ENCODE results near the gene CYSTM1.

CYSTM1 gene

GRCh38 chr5:140236891-140237598 lies 62.1 kb downstream of the CYSTM1 start:
- DNase-seq (ENCODE audit: low spot score), result no peak

DNA sequence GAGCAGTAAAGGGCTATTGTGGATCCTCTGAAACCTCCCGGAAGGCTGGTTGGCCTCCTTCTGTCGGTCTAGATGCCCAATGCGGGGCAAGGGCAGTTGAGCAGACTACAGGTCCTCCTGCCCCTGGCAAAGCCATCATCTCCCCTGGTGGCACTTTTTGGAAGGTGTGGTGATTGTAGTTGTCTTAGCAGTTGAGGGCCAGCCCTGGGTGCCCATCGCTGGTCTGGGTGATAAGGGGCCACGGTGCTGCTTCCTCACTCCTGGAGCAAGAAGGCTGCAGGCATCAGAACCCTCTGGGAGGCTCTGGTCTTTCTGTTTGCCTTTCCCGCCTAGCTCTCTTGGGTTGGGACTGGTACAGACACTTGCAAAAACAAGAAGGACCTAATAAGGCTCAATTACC lies 63.8 kb downstream of the CYSTM1 start:
- DNase-seq (ENCODE audit: low spot score), result no peak

DNA sequence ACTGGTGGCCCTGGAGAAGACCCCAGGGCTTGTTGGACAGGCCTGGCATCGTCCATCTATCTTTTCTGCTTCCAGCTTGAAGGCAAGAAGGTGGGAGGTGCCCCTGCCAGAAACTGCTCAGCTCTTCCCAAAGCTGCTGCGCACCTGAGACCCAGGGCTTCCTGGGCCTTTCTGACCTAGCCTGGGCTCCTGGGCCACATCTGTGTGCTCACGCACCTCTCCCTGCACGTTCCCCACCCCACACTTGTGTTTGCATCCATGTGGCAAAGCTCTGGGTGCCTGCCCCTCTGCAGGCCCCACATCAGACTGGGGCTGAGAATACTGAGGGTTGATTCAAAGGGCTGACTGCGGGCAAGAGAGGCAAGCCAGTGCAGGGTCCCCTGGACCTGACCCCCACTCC lies 64.5 kb downstream of the CYSTM1 start:
- no peak for DNase-seq (ENCODE audit: low spot score)

DNA sequence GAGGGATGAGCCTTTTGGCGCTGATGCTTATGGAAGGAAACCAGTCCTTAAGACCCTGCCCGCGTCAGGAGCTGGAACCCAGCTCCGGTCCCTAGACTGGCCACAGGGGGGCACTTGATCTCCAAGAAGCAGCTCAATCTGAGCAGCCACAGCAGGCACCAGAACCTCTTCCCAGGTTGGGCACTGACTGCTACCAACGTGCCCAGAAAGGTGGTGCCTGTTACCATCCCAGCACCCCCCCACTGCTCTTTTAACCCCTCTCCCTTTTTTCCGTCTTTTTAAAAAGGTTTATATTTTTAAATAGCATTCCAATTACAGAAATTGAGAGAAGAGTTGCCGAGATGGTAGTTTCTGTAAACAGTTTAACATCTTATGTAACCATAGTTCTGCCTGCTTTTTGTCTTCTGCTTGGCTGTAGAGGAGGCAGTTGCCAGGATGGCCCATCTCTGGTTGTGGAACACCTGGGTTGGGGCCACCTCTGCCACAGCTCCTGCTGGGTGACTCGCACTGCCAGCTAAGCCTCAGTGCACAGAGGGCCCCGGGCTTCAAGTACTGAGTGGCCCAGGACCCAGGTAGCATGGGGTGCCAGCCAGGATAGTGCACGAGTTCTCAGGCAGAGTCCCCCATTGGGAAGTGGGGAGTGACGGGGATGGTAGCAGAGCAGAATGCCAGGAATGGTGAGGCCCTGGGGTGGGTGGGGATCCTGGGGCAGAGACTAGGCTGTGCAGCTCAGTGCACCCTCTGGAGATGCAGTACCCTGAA lies 65.1 kb downstream of the CYSTM1 start:
- DNase-seq (ENCODE audit: low spot score), result peak; percentile 81

- DNase-seq (ENCODE audit: low spot score), result peak; percentile 96
Observed at GRCh38 chr5:140240987-140241706, 66.2 kb downstream of the CYSTM1 start.

DNA sequence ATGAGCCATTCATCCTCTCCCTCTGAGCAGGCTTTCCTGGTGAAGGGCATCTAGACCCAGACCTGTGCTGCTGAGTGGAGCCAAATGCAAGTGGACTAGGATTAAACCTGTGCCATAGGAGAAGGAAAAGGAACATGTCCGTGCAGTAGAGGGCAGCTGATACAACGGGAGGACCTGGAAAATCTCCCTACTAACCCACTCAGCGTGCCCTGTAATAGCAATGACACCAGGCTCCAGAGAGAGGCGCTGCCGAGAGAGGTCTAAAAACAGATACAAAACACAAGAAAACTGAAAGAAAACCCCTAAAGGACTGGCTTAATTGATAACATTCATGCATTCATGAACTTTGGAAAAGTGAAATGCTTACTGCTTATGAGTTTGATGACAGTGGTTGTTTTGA lies 67.1 kb downstream of the CYSTM1 start:
- no peak for DNase-seq (ENCODE audit: low spot score)

DNA sequence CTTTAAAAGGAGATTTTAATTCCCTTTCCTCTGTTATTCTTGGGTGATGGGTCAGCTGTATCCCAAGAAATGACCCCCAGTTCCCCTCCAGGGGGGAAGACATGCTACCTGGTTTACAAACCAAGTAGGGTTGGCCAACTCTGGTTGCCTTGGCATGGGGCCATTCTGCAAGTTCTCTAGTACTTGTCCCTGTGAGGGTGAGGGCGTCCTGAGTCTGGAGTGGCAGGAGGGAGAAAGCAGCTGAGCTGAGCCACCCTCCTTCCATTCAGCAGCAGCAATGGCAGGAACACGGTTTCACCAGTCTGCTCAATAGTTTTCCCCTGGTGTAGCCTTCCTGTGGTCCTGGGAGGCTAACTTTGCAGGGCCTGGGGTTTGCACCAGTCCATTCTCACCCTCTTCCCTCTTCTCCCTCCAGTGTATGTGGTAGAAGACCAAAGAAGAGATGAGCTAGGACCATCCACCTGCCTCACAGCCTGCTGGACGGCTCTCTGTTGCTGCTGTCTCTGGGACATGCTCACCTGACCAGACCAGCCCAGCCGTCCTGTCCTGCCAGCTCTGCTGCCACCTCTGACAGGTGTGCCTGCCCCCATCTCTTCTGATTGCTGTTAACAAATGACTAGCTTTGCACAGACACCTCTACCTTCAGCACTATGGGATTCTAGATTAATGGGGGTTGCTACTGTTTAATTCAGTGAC lies 68.0 kb downstream of the CYSTM1 start:
- no peak for DNase-seq (ENCODE audit: low spot score)

DNA sequence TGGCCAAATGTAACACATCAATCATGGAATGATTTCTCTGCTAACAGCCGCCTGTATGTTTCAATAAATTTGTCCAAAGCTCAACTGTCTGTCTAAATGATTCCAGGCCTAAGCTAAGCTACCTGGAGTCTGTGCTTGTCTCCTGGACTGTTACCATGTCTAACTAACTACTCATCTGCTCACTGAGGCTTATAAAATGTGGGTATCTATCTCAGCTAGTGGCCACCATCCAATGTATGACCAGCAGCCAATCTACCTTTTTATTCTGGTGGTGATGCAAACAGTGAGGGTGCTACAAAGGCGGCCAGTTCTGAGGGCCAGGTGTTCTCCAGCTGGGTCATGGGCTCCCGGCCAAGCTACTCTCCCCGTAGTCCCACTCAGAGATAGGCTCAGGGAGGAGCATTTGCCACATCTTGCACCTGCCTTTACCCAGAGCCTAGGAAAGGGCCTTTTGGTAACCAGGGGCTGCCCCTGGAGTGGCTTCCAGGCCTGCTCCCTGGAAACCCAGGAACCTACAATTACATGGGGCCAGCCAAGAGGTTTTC lies 68.8 kb downstream of the CYSTM1 start:
- DNase-seq (ENCODE audit: low spot score), result no peak

DNA sequence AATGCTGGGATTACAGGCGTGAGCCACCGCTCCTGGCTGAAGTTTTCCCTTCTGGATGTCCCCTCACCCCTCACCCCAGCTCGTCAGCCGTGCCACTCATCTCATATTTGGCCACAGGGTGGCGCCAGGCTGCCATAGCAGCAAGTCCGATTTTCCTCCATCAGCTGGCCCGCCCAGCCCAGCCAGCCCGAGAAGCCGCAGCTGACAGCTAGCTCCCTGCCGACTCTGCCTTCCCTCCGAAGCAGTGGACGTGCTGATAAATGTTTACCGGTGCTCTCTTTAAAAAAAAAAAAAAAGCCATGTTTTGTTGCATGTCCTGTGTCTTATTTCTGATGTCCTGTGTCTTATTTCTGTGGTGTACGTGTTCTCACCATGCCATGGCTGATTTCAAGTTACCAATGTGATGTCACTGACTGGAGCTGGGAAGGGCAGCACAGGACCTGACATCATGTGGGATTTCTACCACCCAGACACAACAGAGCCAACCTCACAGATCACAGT lies 69.6 kb downstream of the CYSTM1 start:
- peak; percentile 97 for DNase-seq (ENCODE audit: low spot score)

DNA sequence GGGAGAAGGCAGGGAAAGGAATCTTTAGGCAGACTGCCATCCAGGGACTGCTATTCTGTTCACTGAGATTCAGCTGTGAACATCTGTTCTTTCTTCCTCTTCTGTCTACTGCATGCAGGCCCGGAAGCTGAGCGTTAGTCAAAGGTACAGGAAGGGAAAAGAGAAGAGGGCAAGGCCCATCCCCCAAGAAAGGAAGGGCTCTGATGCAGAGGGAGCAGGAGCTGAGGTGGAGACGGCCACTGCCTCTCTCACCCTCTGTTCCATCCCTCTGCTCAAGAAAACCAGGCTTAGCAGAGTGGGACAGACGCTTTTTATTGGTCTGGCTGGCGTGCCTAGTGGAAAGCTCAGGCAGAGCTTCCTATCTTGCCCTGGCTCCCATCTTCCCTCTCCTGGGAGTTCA lies 70.4 kb downstream of the CYSTM1 start:
- DNase-seq (ENCODE audit: low spot score), result no peak

DNA sequence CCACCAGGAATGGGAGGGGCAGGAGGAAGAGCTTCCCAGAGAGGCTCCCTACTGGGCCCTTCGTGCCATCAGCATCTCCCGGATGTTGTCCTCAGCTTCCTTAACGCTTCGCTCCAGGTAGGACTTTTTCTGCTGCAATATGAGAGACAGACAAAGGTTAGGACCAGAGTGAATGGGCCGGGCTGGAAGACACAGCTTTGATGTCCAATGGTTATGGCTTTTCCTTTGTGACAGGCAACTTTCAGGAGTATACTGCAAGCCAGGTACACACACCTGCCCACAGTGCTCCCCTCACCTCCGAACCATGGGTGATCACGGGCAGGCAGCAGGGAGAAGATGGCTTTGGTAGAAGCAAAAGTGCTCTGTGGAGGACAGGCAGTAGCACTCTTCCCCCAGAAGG lies 70.9 kb downstream of the CYSTM1 start:
- DNase-seq (ENCODE audit: low spot score), result no peak

DNA sequence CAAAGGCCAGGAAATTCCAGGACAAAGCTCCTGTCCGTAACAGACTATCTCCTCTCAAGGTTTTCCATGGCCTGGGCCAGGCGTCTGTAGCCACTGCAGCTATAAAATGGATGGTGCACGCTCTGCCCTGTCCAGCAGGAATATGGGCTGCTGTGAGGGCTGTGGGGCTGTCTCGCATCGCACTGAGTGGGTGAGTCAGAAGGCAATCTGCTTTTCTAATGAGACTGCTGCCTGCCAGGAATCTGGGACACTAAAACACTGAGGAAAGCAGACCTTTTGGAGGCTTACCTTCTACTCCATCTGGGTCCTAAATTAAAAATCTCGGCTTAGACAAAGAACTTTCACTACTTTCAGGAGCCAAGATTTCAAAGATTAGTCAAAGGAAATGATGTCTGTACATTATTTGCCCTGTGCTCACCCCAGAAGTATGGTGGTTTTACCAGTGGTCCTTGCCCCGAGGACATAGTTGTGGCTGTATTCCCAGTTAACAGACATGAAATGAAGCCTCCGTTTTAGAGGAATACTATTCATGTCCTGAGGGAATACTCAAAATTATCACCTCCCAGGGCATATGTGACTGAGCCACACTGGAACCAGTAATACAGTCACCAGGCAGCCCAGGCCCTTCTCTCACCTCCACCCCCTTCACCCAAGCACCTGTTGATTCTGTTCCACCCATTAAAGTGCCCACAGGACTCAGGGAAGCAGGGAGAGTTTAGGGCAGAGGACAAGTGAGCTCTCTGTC lies 71.6 kb downstream of the CYSTM1 start:
- DNase-seq (ENCODE audit: low spot score), result peak; percentile 73

- DNase-seq (ENCODE audit: low spot score), result no peak
Observed at GRCh38 chr5:140248414-140248813, 73.4 kb downstream of the CYSTM1 start.

GRCh38 chr5:140249536-140249935 lies 74.5 kb downstream of the CYSTM1 start:
- no peak for DNase-seq (ENCODE audit: low spot score)

- no peak for DNase-seq (ENCODE audit: low spot score)
Observed at GRCh38 chr5:140250386-140250785, 75.4 kb downstream of the CYSTM1 start.

DNA sequence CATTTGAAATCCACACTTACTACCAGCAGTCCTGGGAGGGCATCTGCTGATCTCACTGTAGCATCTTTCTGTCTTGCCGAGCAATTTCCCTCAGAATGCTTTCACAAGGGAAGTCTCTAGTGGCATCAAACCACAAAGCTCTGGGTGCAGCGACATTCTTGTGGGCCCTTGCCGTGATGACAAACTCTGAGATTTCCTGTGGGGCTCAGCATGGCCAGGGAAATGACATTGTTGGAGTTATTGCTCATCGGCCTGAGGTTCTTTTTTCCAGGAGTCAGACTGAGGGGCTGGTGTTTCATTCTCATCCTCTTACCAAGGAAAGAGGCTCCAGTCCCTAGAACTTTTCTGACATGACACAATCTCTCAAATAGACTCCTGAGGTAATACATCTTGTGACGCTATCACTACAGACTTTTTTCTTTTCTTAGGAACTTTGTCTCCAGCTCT lies 76.6 kb downstream of the CYSTM1 start:
- no peak for DNase-seq (ENCODE audit: low spot score)

DNA sequence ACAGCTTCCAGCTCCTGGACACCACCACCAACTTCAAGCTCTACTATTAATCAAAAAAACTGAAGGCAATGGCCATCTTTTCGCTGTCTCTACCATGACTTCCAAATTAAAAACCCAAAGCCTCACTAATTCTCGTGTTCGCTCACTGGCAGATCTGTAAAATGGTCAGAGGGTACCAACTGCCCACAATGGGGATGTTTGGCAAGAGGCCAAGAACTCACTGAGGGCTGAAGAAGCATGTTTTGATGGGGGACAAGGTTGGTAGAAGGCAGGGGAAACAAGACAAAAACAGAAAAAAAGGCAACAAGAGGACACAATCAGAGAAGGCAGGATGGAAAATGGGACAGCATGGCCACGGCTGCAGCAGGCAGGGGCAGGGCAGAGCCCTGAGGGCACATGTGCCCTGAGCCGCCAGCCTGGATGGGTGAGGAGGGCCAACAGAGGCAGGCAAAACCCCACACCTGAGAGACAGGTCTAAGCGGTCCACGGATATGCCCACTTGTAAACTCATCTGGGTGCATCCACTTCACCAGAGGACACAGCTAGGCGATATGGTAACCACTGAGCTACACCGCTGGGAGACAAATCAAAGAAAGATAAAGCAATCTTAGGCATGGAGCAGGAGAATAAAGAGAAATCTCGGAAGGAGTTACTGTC lies 77.6 kb downstream of the CYSTM1 start:
- DNase-seq (ENCODE audit: low spot score), result no peak

- no peak for DNase-seq (ENCODE audit: low spot score)
Observed at GRCh38 chr5:140253985-140254384, 79.0 kb downstream of the CYSTM1 start.

- DNase-seq (ENCODE audit: low spot score), result no peak
Observed at GRCh38 chr5:140255460-140256157, 80.6 kb downstream of the CYSTM1 start.

GRCh38 chr5:140256726-140257125 lies 81.7 kb downstream of the CYSTM1 start:
- DNase-seq (ENCODE audit: low spot score), result no peak

All from Ammon's horn (tissue), 1 donor.